Measurements from ENCODE around the gene LPAR6.

DNA sequence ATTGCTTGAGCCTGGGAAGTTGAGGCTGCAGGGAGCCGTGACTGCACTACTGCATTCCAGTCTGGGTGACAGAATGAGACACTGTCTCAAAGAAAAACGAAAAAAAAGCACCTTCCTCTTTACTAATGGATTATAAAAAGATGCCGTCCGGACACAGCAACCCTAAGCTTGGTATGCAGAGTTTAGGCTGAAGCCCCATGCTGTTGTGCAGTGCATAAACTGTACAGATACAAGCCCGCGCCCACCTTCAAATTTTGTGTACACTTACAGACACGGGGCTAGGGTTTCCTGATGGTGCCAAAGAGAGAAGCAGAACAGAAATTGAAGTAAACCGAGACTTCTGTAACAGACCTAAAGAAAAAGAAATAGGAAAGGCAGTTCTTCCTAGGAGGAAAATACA lies 9.0 kb downstream of the LPAR6 start:
- TF ChIP-seq, protein P1, sequence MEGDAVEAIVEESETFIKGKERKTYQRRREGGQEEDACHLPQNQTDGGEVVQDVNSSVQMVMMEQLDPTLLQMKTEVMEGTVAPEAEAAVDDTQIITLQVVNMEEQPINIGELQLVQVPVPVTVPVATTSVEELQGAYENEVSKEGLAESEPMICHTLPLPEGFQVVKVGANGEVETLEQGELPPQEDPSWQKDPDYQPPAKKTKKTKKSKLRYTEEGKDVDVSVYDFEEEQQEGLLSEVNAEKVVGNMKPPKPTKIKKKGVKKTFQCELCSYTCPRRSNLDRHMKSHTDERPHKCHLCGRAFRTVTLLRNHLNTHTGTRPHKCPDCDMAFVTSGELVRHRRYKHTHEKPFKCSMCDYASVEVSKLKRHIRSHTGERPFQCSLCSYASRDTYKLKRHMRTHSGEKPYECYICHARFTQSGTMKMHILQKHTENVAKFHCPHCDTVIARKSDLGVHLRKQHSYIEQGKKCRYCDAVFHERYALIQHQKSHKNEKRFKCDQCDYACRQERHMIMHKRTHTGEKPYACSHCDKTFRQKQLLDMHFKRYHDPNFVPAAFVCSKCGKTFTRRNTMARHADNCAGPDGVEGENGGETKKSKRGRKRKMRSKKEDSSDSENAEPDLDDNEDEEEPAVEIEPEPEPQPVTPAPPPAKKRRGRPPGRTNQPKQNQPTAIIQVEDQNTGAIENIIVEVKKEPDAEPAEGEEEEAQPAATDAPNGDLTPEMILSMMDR (IDR thresholded peaks at IDR 0.05): no peak
- no peak for TF ChIP-seq POLR2AphosphoS5 (IDR thresholded peaks at IDR 0.05)

Measured in transverse colon (tissue), 4 donors.